ENCODE measurements around the gene JPH2. TPM values are rescaled to one million over a fixed set of nuclear protein-coding genes. Genes with fewer than 3 reads are reported as not detected.

The JPH2 gene
- total and polyA plus RNA-seq, 10 of the 15 experiments (the other 5 are each of a cell fraction or from before 2014, with no cell fraction given) = 0.16 TPM; not detected in 9

GRCh38 chr20:44093249-44093582 is 93.8 kb downstream of the JPH2 start:
- no peak overlapping the region for H3K4me3 ChIP-seq
- WGBS (ENCODE audit: insufficient coverage, insufficient replicate concordance, low lambda C conversion rate, missing lambda C conversion rate) = 4% methylated on average over 2 of the region's 2 CpGs
- in situ Hi-C loops (cut with MboI) = no loop called here
- H4K20me1 ChIP-seq (ENCODE audit: control insufficient read depth, insufficient read depth) = no peaks in the 10 kb centered on the region
- no peaks in the 10 kb centered on the region for H3K27me3 ChIP-seq (replicated peaks in 1 of 2; ENCODE audit: control insufficient read depth in 2 of 2, insufficient read depth in 2 of 2, low read length in 1 of 2)
- H3K4me1 ChIP-seq (ENCODE audit: control insufficient read depth, insufficient read depth, low read length) = peaks cover 8% of the 10 kb centered on the region
- H3K79me2 ChIP-seq (ENCODE audit: control insufficient read depth, insufficient read depth, low read length) = no peaks in the 10 kb centered on the region
- RAD21 ChIA-PET (ENCODE audit: unreplicated experiment) = interaction anchor here (1.5 kb wide), 1 partner anchor 641 kb away, joined by 3 read pairs; no protein-coding TSS in a partner anchor
- no peaks in the 10 kb centered on the region for H3K36me3 ChIP-seq (ENCODE audit: control insufficient read depth in 2 of 2, insufficient read depth in 2 of 2, low read length in 1 of 2)
- SMC1A ChIA-PET (ENCODE audit: uncharacterized antibody, unreplicated experiment) = interaction anchor here (0.7 to 1.5 kb wide), 4 partner anchors 115 to 555 kb away, joined by 3 read pairs; no protein-coding TSS in a partner anchor
- CTCF ChIA-PET = interaction anchor here (1.2 to 3.4 kb wide), 6 partner anchors 9 to 637 kb away, joined by 3 to 17 read pairs (median 4); no protein-coding TSS in a partner anchor
- H3K9ac ChIP-seq (ENCODE audit: control insufficient read depth, insufficient read depth, low read length) = no peak overlapping the region
- DNase-seq (ENCODE audit: low read depth, low spot score) (no peak), FAIRE-seq (no peak), ATAC-seq (no peak; the same call in 2 of the 3 replicates)
- no peak overlapping the region for H3K27ac ChIP-seq (ENCODE audit: control insufficient read depth, insufficient read depth)
- H3K4me2 ChIP-seq (ENCODE audit: control insufficient read depth, insufficient read depth) = no peak overlapping the region
- H3K9me3 ChIP-seq (replicated peaks; ENCODE audit: control insufficient read depth, insufficient read depth, low read length) = no peaks in the 10 kb centered on the region
- BruUV-seq (replicated peaks) = no TSS peak
- intact Hi-C loops (cut with micrococcal nuclease; ENCODE audit: unreplicated experiment) = loop anchor here (1.0 kb wide), 2 partner anchors 555 to 644 kb away; no protein-coding TSS in a partner anchor
- no peak overlapping the region for H2AFZ ChIP-seq (ENCODE audit: control insufficient read depth, low read depth, low read length)
- POLR2A ChIA-PET = no interaction called here
- no peak for TF ChIP-seq ZNF207 (IDR thresholded peaks at IDR 0.05; ENCODE audit: borderline replicate concordance)
- TF ChIP-seq IKZF2 (IDR thresholded peaks at IDR 0.05) = no peak
- TF ChIP-seq, protein P1, sequence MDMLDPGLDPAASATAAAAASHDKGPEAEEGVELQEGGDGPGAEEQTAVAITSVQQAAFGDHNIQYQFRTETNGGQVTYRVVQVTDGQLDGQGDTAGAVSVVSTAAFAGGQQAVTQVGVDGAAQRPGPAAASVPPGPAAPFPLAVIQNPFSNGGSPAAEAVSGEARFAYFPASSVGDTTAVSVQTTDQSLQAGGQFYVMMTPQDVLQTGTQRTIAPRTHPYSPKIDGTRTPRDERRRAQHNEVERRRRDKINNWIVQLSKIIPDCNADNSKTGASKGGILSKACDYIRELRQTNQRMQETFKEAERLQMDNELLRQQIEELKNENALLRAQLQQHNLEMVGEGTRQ (IDR thresholded peaks at IDR 0.05; ENCODE audit: borderline replicate concordance, low read depth, low read length) = no peak
- no peak for TF ChIP-seq TARDBP (IDR thresholded peaks at IDR 0.05; ENCODE audit: borderline replicate concordance)
- no peak for TF ChIP-seq PAX8 (IDR thresholded peaks at IDR 0.05)
- TF ChIP-seq, protein P2, sequence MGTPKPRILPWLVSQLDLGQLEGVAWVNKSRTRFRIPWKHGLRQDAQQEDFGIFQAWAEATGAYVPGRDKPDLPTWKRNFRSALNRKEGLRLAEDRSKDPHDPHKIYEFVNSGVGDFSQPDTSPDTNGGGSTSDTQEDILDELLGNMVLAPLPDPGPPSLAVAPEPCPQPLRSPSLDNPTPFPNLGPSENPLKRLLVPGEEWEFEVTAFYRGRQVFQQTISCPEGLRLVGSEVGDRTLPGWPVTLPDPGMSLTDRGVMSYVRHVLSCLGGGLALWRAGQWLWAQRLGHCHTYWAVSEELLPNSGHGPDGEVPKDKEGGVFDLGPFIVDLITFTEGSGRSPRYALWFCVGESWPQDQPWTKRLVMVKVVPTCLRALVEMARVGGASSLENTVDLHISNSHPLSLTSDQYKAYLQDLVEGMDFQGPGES (IDR thresholded peaks at IDR 0.05) = no peak
- TF ChIP-seq, protein P3, sequence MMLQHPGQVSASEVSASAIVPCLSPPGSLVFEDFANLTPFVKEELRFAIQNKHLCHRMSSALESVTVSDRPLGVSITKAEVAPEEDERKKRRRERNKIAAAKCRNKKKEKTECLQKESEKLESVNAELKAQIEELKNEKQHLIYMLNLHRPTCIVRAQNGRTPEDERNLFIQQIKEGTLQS (IDR thresholded peaks at IDR 0.05; ENCODE audit: borderline replicate concordance, extremely low read depth, low read depth, low read length) = no peak
- TF ChIP-seq CHD4 (IDR thresholded peaks at IDR 0.05) = no peak
- TF ChIP-seq CREB1 (IDR thresholded peaks at IDR 0.05; ENCODE audit: low read depth) = no peak
- TF ChIP-seq RELA (IDR thresholded peaks at IDR 0.05; ENCODE audit: borderline replicate concordance, partially characterized antibody) = no peak
- TF ChIP-seq NR2F1 (conservative IDR thresholded peaks at IDR 0.05) = no peak

All from GM12878 (cell line).